Measurements from ENCODE around the gene VWA3A.
"Not testable (repeated sequence)": the region's sequence is repeated elsewhere in the genome, so short reads cannot be mapped to it uniquely, and the experiment has no call there.

Gene VWA3A

GRCh38 chr16:22092143-22092933, at the start of gene VWA3A:
Gene VWA3A, plus strand, starts transcription at chr16:22092541. Its CDS starts 97 bp downstream, at chr16:22092638.
- H3K4me1 Mint-ChIP-seq = no peaks in the 10 kb centered on the region
- DNase-seq (ENCODE audit: low spot score in 2 of 2) = no peak

GRCh38 chr16:22043882-22044281, 48.5 kb upstream of the VWA3A start:
- H3K4me3 Mint-ChIP-seq; H3K9me3 Mint-ChIP-seq; H3K36me3 Mint-ChIP-seq; H3K27ac Mint-ChIP-seq; DNase-seq (ENCODE audit: low spot score in 2 of 2); H3K4me1 Mint-ChIP-seq; ATAC-seq: not testable (repeated sequence)

More at GRCh38 chr16:22092143-22092933, at the start of gene VWA3A:
- H3K9me3 Mint-ChIP-seq = no peaks in the 10 kb centered on the region
- ATAC-seq = no peak
- peaks cover 4% of the 10 kb centered on the region for H3K36me3 Mint-ChIP-seq
- H3K4me3 Mint-ChIP-seq = no peak within 1 kb of the TSS
- no peak within 1 kb of the TSS for H3K27ac Mint-ChIP-seq

GRCh38 chr16:22045888-22046287, 46.5 kb upstream of the VWA3A start:
- H3K27ac Mint-ChIP-seq; ATAC-seq; H3K9me3 Mint-ChIP-seq; H3K4me3 Mint-ChIP-seq; DNase-seq (ENCODE audit: low spot score in 2 of 2); H3K4me1 Mint-ChIP-seq; H3K36me3 Mint-ChIP-seq: not testable (repeated sequence)

GRCh38 chr16:22050963-22051362, 41.4 kb upstream of the VWA3A start:
- ATAC-seq (no peak), DNase-seq (ENCODE audit: low spot score in 2 of 2) (no peak)
- Mint-ChIP-seq H3K36me3 (peaks cover 7% of the 10 kb centered on the region), H3K4me1 (peaks cover 32% of the 10 kb centered on the region), H3K9me3 (no peaks in the 10 kb centered on the region), H3K4me3 (no peak overlapping the region), H3K27ac (peak overlapping the region; percentile 34)

- no peak for DNase-seq (ENCODE audit: low spot score in 2 of 2)
- Mint-ChIP-seq H3K9me3 (no peaks in the 10 kb centered on the region), H3K4me1 (peaks cover 32% of the 10 kb centered on the region), H3K36me3 (peaks cover 7% of the 10 kb centered on the region), H3K4me3 (peak overlapping the region; percentile 42), H3K27ac (no peak overlapping the region)
- no peak for ATAC-seq
Observed at GRCh38 chr16:22052980-22053379, 39.4 kb upstream of the VWA3A start.

- Mint-ChIP-seq H3K36me3 (peaks cover 7% of the 10 kb centered on the region), H3K27ac (peak overlapping the region; percentile 75), H3K9me3 (no peaks in the 10 kb centered on the region), H3K4me3 (peak overlapping the region; percentile 42), H3K4me1 (peaks cover 39% of the 10 kb centered on the region)
- ATAC-seq (peak; percentile 73), DNase-seq (ENCODE audit: low spot score in 2 of 2) (no peak)
Observed at GRCh38 chr16:22053921-22054341, 38.4 kb upstream of the VWA3A start.

- Mint-ChIP-seq H3K4me1 (peaks cover 47% of the 10 kb centered on the region), H3K4me3 (peak overlapping the region; percentile 38), H3K9me3 (no peaks in the 10 kb centered on the region), H3K27ac (peak overlapping the region; percentile 75), H3K36me3 (peaks cover 7% of the 10 kb centered on the region)
- ATAC-seq = peak; percentile 93
- no peak for DNase-seq (ENCODE audit: low spot score in 2 of 2)
Observed at GRCh38 chr16:22054847-22055590, 37.3 kb upstream of the VWA3A start.

- peaks cover 7% of the 10 kb centered on the region for H3K36me3 Mint-ChIP-seq
- peak; percentile 40 for ATAC-seq
- H3K4me1 Mint-ChIP-seq = peaks cover 52% of the 10 kb centered on the region
- no peaks in the 10 kb centered on the region for H3K9me3 Mint-ChIP-seq
- peak overlapping the region; percentile 75 for H3K27ac Mint-ChIP-seq
- DNase-seq (ENCODE audit: low spot score in 2 of 2) = no peak
- H3K4me3 Mint-ChIP-seq = peak overlapping the region; percentile 38
Observed at GRCh38 chr16:22055881-22056280, 36.5 kb upstream of the VWA3A start.

- Mint-ChIP-seq H3K9me3 (peaks cover 4% of the 10 kb centered on the region), H3K36me3 (no peaks in the 10 kb centered on the region), H3K27ac (no peak overlapping the region), H3K4me3 (no peak overlapping the region), H3K4me1 (peaks cover 13% of the 10 kb centered on the region)
- no peak for DNase-seq (ENCODE audit: low spot score in 2 of 2)
- no peak for ATAC-seq
Observed at GRCh38 chr16:22063888-22064467, 28.4 kb upstream of the VWA3A start.

- Mint-ChIP-seq H3K9me3 (peaks cover 4% of the 10 kb centered on the region), H3K36me3 (no peaks in the 10 kb centered on the region), H3K4me1 (peaks cover 2% of the 10 kb centered on the region), H3K27ac (no peak overlapping the region), H3K4me3 (no peak overlapping the region)
- DNase-seq (ENCODE audit: low spot score in 2 of 2) = no peak
- ATAC-seq = no peak
Observed at GRCh38 chr16:22065252-22065651, 27.1 kb upstream of the VWA3A start.

- Mint-ChIP-seq H3K27ac (no peak overlapping the region), H3K9me3 (peaks cover 4% of the 10 kb centered on the region), H3K36me3 (no peaks in the 10 kb centered on the region), H3K4me3 (no peak overlapping the region), H3K4me1 (no peaks in the 10 kb centered on the region)
- no peak for DNase-seq (ENCODE audit: low spot score in 2 of 2)
- ATAC-seq = no peak
Observed at GRCh38 chr16:22070361-22071330, 21.7 kb upstream of the VWA3A start.

GRCh38 chr16:22071331-22071910, 20.9 kb upstream of the VWA3A start:
- no peaks in the 10 kb centered on the region for H3K4me1 Mint-ChIP-seq
- H3K9me3 Mint-ChIP-seq = peaks cover 4% of the 10 kb centered on the region

GRCh38 chr16:22073350-22073749, 19.0 kb upstream of the VWA3A start:
- Mint-ChIP-seq H3K9me3 (no peaks in the 10 kb centered on the region), H3K27ac (no peak overlapping the region), H3K4me3 (no peak overlapping the region), H3K36me3 (no peaks in the 10 kb centered on the region), H3K4me1 (no peaks in the 10 kb centered on the region)
- ATAC-seq (no peak), DNase-seq (ENCODE audit: low spot score in 2 of 2) (no peak)

More at GRCh38 chr16:22071331-22071910, 20.9 kb upstream of the VWA3A start:
- DNase-seq (ENCODE audit: low spot score in 2 of 2) (no peak), ATAC-seq (no peak)
- Mint-ChIP-seq H3K27ac (no peak overlapping the region), H3K4me3 (no peak overlapping the region), H3K36me3 (no peaks in the 10 kb centered on the region)

- no peak for DNase-seq (ENCODE audit: low spot score in 2 of 2)
- H3K9me3 Mint-ChIP-seq = no peaks in the 10 kb centered on the region
- no peak overlapping the region for H3K4me3 Mint-ChIP-seq
- H3K4me1 Mint-ChIP-seq = no peaks in the 10 kb centered on the region
- ATAC-seq = no peak
- H3K27ac Mint-ChIP-seq = peak overlapping the region; percentile 23
- H3K36me3 Mint-ChIP-seq = no peaks in the 10 kb centered on the region
Observed at GRCh38 chr16:22075043-22075757, 17.1 kb upstream of the VWA3A start.

All from stimulated activated effector memory CD8-positive, alpha-beta T cell treated with anti-CD3 and anti-CD28 coated beads, Interleukin-12 subunit alpha, Interleukin-12 subunit beta, amount 100 ng/mL, for 72 hours (primary cell).